Fibroblast of skin of scalp (primary cell): ENCODE measurements around the gene ARHGEF33. TPM values are rescaled to one million over a fixed set of nuclear protein-coding genes. Genes with fewer than 3 reads are reported as not detected.

Experiments
- DNase-seq: peaks from one replicate; pipeline ENCODE4 v3.0.0-alpha.2; 2013
- polyA plus RNA-seq, 2 experiments: library from polyadenylated mRNA; unstranded; fragments of 120-200 nt; gene quantifications; one replicate each; pipeline ENCODE4 v1.2.1, GENCODE V29; 2013; ENCODE audit not compliant: insufficient read length in 2 of 2

ARHGEF33 gene
- polyA plus RNA-seq (2013, experiment 1 of 2; ENCODE audit: insufficient read length), result 0.77 TPM
- 0.17 TPM for polyA plus RNA-seq (2013, experiment 2 of 2; ENCODE audit: insufficient read length)

DNA sequence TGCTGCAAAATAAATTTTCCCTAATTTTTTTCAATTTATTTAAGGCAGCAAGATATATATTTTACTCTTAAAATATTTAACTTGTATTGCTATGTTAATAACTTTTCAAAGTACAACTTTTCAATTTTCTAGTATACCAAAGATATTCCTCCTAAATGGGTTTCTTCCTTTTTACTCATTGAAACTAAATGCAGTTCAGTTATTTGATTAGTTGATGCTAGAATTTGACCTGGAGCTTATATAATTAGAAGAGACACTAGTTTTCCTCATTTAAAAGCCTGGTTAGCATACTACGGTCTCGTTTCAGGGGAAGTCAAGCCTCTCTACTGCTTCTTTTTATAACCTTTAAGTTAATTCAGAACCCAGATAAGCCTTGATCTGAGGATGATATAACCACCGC lies at the start of gene ARHGEF33:
ARHGEF33 (plus strand) TSS at position 301 of the 400 bp plus-strand sequence. CDS start 29,573 bp downstream, outside the sequence.
- DNase-seq, result no peak

DNA sequence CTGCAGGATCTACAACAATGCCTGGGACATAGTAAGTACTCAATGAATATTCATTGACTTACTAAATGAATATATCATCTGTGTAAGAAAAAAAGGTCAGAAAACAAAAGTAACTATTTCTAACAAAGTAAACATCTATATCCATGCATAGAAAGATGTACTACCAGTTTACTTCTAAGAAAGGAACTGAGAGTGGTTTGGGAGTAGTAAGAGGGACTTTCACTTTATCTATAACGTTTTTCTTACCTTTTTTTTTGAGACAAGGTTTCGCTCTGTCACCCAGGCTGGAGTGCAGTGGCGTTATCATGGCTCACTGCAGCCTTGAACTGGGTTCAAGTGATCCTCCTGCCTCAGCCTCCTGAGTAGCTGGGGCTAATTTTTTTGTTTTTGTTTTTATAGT lies 39.6 kb upstream of the ARHGEF33 start:
- no peak for DNase-seq

DNA sequence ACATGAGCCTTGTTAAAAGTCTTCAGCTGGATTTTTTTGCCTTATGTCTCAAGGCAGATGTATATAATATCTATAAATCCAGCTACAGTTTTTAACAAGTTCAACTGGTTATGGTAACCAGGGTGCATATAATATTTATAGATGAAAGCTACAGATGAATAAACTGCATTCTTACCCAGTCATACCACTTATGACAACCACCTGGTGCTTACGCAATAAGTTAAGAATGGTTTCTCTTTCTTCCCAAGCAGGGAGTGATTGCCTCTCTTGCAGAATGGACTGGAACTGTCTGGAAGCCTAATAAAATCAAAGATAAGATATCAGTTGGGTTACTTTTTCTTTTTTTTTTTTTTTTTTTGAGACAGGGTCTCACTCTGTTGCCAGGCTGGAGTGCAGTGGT lies 33.5 kb upstream of the ARHGEF33 start:
- no peak for DNase-seq

DNA sequence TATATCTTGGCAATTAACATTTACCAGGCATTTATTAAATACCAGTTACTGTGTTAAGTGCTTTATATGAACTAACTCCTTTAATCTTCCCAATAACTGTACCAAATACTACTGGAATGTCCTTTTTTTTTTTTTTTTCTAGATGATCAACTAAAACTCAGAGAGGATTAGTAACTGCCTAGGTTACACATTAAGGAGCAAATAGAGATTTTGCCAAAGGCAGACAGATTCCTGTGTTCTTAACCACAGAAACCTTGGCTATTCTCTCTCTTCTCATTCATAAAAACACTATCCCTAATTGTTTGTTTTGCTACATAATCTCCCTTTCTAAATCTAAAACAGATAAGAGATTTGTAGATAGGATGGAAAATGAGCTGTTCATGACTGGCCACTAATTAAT lies 27.2 kb upstream of the ARHGEF33 start:
- DNase-seq, result no peak

DNA sequence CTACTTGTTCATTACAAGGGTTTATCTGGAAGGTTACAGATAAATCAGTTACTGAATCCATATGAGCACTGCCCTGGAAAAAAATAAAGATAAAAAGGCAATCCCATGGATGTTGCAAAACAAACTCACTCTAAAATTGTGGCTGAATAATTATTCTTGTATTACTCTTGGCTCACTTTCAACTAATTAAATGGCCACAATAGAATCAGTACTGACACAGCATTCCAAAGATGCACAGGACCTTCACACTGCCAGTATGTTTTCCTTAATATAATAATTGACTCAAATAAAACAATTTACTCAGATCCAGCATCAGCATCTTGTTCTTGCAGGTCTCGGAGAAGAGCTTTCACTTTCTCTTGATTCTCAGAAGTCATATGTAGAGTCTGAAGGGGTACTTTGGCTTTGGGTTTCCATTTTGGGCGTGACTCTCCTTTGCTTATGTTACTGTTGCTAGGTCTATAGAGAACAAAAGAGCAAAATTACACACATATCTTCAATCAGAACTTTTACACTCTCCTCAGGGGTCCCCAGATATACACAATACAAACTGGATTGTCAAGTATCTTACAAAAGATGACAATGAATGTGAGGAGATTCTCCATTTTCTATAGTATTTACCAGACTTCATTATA lies 26.5 kb upstream of the ARHGEF33 start:
- no peak for DNase-seq

DNA sequence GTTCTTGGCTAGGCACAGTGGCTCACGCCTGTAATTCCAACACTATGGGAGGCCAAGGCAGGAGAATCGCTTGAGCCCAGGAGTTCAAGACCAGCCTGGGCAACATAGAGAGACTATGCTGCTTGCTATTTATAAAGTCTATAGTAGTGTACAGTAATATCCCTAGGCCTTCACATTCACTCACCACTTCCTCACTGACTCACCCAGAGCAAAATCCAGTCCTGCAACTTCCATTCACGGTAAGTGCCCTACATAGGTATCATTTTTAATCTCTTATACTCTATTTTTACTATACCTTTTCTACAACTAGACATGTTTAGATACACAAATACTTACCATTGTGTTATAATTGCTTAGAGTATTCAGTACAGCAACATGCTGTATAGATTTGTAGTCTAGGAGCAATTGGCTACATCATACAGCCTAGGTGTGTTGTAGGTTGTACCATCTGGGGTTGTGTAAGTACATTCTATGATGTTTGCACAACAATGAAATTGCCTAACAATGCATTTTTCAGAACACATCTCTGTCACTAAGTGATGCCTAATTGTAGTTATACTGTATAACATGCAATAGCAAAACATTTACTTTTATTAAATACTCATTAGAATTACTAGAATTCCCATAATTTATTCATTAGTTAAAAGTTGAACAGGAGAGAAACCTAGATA lies 22.8 kb upstream of the ARHGEF33 start:
- no peak for DNase-seq

DNA sequence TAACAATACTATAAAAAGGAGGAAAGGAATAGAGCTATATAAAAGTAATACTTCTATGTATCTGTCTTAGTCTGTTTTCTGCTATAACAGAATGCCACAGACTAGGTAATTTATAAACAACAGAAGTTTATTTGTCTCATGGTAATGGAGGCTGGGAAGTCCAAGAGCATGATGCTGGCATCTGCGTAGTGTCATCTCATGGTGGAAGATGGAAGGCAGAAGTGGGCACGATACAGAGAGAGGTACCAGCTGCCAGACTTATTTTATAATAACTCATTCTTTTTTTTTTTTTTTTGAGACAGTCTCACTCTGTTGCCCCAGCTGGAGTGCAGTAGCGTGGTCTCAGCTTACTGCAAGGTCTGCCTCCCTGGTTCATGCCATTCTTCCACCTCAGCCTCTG lies 18.2 kb upstream of the ARHGEF33 start:
- no peak for DNase-seq

DNA sequence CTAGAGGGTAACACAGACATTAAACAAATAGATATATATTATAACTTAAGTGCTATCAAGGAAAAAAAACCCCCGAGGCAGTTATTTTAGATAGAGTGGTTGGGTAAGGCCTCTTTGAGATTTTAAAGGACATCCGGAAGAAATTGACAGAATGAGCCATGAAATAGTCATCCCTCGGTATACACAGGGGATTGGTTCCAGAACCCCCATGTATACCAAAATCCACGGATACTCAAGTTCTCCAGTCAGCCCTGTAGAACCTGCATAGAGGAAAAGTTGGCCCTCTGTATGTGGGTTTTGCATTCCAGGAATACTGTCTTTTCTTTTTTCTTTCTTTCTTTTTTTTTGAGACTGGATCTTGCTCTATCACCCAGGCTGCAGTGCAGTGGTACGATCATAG lies 15.9 kb upstream of the ARHGEF33 start:
- no peak for DNase-seq

DNA sequence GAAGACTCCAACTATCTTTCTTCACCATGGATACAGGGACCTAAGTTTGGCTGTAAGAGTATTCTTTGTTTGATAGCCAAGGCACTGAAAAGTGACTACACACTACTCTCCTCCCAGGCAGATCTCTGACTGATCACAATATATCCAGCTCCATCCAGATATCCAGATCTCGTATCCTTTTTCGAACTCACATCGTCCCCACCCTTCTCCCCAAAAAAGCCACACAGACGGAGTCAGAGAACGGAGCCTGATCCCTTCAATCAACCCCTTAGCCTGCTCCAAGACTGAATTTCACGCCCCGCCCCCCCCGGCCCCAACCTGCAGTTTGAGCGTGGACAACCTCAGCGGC lies 14.5 kb upstream of the ARHGEF33 start:
- DNase-seq, result no peak

DNA sequence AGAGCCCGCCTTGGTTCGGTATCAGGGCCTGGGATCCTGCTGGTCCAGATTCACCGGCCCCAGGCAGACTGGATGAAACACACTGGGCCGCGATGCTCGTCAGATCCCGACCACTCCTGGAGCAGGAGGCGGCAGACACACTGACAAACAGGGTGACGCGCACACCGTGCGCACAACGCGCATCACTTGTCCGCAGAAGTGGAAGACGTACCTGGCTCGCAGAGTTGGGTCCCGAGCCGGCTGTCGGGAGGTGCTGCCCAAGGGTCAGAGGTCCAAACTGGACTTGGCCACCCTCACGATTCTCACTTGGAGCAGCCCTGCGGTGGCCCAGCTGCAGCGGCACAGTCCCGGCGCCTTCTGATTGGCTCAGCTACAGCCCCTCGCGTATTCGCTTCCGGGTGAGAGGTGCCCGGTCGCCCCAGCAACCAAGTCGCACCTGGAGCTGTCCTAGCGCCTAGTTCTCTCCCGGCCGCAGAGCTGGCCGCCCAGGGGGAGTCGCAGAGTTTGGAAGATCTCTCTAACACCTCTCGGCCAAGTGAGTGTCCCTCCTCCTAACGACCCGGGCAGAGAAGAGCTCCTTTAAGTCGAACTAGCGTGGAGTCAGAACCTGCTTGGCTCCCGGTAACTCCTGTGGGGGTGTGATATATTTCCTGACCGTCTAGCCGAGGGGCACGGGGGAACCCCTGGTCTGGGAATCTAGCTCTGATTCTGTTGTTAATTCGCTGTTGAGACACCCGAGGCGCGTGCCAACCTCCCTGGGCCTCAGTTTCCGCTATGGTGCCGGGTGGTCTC lies 13.9 kb upstream of the ARHGEF33 start, which contains the start of the genes DHX57 and MORN2:
DHX57 (minus strand) TSS at position 359 of the 792 bp plus-strand sequence. CDS start 7,529 bp downstream, outside the sequence.
MORN2 (plus strand) TSS at position 401 of the 792 bp plus-strand sequence.
- DNase-seq, result peak; percentile 79

DNA sequence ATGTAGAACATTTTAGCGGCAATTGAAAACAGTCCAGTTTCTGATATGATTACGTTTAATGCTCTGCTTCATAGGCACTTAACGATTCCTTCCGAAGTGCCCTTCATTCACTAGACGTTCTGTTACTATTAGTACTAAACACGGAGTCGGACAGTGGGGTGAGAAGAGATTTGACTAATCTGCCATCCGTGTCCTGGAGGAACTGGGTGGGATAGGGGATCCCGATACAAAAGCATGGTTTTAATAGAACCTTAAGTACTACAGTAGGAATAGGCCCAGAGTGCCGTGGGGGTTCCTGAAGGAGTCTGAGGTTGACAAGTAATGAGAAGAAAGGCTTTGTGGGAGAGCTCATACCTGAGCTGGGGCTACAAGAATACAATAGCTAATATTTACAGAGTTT lies 13.3 kb upstream of the ARHGEF33 start:
- no peak for DNase-seq

DNA sequence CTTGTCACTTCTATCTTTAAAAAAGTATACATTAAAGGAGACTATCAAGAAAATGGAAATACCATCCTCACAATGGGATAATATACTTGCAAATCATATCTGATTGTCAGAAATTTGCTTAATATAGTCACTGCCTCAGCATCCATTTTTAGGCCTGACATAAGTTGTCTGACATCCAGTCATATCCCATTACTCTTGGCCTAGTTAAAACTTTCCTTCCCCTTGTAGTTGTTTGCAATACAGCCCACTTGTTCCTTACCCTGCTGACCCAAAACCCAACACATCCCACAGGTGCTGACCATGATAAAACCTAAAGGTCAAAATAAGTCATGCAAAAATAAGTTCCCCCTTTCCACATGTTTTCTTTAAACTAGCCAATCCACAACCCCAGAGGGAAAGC lies 3.6 kb upstream of the ARHGEF33 start:
- no peak for DNase-seq

DNA sequence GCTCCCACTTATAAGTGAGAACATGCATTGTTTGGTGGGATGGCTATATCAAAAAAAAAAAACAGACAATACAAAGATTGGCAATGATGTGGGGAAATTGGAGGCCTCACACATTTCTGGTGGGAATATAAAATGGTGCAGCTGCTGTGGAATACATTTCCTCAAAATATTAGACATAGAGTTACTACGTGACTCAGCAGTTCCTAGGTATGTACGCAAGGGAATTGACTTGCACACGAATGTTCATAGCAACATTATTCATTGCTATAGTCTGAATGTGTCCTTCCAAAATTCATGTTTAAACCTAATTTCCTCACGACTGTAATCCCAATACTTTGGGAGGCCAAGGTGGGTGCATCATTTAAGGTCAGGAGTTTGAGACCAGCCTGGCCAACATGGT lies 2.3 kb upstream of the ARHGEF33 start:
- no peak for DNase-seq

DNA sequence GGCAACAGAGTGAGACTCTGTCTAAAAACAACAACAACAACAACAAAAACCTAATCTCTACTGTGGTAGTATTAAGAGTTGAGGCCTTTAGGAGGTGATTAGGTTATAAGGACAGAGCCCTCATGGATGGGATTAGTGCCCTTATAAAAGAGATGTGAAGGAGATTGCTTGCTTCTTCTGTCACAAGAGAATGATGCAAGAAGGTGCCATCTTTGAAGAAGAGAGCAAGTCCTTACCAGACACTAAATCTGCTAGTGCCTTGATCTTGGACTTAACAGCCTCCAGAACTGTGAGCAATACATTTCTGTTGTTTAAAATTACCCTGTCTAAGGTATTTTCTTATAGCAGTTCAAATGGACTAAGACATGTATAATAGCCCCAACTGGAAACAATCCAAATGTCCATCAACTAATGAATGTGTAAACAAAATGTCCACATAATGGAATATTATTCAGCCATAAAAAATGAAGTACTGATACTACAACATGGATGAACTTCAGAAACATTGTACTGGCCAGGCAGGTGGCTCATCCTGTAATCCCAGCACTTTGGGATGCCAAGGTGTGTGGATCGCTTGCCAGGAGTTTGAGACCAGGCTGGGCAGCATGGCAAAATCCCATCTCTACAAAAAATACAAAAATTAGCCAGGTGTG lies 1.6 kb upstream of the ARHGEF33 start:
- no peak for DNase-seq

DNA sequence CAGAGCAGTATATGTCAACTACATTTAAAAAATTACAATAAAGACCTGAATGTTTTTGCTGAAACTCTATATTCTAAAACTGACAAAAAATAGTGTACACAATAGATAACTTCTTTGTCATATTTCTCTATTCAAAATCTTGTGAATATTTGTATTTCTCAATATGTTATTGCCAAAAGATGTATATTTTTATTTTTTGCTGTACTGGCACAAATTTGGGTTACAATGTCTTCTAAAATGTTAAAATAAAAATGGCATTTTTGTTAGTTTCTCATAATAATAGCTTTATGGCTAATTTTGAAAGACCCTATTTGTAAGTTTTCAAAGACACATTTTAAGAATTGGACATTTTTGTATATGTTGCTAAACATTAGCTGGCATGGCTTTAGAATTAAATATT lies 630 bp upstream of the ARHGEF33 start:
- no peak for DNase-seq

DNA sequence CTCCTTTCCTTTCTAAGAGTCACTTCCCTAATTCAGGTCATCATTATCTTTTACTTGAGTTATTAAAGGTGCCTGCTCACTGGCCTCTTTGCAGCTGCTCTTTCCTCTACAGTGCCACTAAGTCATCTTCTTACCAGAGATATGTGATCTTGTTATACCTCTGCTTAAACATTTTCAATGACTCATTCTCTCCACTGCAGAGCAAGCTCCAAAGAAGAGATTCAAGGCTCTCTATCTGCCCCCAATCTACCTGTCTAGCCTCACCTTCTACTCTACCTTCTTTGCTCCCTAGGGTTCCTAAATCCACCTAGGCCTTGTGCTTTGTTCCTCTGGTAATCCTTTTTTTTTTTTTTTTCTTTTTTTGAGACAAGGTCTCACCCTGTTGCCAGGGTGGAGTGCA lies 3.1 kb downstream of the ARHGEF33 start:
- DNase-seq, result no peak

DNA sequence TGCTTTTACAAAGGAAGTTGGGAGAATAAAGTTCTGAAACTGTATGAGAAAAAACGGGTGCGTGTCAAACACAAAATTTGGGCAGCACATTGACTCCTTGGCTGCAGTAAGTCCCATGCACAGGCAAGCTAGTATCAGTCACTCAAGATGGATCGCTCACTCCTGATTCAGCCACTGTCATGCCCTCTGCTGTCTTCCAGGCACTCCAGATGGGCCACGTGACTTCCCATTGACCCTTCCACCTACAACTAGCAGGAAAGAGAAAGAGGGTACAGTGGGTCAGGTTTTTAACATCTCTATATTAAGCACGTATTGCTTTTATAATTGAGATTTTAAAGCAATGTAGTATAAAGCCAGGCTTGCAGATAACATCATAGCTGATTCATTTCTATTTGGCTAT lies 8.6 kb downstream of the ARHGEF33 start:
- DNase-seq, result no peak

DNA sequence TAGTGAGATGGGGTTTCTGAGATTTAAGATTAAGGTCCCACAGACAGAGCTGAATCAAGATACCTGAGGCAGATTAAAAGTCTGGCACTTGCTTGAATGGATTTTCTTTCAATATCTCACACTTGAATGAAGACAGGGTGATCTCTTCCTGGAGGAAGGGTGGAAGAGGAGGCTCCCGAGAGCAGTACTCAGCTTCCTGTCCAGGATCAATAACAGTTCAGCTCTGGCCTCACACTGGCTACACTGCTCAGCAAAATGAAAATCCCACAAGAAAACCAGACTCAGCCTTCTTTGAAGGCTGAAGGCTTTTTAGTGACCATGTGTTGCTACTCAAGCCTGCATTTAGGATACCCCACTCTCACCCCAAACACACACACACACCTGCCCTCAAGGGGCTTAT lies 11.1 kb downstream of the ARHGEF33 start:
- no peak for DNase-seq

DNA sequence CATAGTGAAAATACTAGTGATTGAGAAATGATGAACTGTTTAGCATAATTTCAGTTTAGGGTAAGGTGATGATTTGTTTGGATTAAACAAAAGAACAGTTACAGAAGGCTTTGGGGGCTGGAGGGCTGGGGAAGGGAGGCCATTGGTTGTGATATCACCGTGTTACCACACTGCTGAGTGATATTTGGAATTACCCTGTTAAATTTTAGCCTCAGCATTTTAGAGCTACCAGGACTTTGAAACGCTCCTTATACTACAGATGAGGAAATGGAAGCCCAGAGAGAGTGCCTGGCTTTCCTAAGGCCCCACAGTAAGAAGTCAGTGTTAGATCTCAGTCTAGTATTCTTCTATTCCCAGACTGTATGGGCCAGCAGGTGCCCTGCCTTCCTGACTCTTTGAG lies 15.6 kb downstream of the ARHGEF33 start:
- DNase-seq, result no peak

DNA sequence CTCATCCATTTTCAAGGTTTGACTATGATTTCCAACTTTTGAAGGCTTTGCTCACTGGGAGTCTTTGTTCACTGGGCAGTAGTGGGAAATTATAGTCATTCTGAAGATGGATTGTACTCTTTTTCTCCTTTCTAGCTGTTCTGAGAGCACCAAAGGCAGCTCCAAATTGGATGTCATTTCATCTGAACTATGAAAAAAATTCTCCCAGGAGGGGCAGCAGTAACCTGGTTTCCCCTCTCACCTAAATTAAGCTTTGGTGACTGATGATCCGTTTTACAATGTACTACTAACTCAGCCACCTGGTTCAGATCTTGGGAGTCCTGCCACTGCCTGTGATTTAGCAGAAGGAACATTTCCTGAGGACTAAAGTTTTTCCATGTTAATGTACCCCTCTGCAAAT lies 17.6 kb downstream of the ARHGEF33 start:
- DNase-seq, result no peak

DNA sequence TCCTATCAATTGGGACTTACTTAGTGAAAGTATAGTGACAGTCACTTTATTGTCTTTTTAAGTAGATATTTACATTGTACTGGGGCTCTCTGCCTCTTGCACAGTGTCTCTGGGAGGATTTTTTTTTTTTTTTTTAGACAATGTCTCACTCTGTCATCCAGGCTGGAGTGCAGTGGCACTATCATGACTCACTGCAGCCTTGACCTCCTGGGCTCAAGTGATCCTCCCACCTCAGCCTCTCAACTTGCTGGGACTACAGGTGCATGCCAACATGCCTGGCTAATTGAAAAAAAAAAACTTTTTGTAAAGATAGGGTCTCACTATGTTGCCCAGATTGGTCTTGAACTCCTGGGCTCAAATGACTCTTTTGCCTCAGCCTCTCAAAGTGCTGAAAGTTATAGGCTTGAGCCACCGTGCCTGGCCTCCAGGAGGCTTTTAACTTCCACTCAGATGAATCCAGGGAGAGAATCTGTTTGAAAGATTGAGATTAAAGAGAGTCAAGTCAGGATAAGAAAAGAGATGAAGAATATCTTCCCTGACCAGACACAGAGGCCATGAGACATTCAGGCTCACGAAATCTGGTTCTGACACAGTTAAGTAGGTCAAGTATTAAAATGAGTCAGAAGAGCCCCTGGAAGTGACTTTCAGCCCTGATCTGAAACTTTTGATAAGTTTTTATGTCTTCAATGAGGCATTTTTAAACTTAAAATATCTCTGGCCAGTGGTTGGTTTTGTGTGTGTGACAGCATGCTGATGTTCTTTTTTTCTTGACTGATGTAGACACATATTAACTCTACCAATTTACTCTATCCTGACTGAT lies 18.3 kb downstream of the ARHGEF33 start:
- no peak for DNase-seq

DNA sequence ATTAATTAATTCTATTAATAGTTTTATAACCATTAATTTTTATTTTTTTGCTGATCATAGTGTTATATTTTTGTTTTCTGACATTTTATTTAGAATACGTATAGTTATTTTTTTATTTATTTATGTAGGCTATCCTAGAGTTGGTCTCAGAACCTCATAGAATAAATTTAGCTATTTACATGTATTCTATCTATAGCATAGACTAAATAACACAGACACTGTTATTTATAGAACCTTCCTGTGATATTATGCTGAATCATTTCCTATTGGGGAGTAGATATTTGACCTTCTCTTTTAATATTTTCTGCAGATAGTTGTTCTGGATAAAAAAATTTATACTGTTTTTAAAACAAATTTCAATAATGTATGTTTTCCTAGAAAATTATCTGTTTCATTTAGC lies 20.2 kb downstream of the ARHGEF33 start:
- no peak for DNase-seq
